ENCODE measurements around the gene HSD11B2. TPM values are rescaled to one million over a fixed set of nuclear protein-coding genes. Genes with fewer than 3 reads are reported as not detected.

Gene HSD11B2
- total and polyA plus RNA-seq, 2 donors (not counting 3 experiments of a cell fraction or from before 2014, with no cell fraction given), result 0.10 TPM; not detected in 1

- no peak overlapping the region for H2AFZ ChIP-seq (ENCODE audit: low read depth, low read length)
- no TSS peak for BruUV-seq (replicated peaks)
- intact Hi-C loops (cut with micrococcal nuclease), result loop anchor here (1.0 to 10.0 kb wide), 7 partner anchors 20 to 438 kb away; partner anchors contain the start of genes E2F4, ELMO3, EXOC3L1 and KCTD19
Measured at GRCh38 chr16:67392301-67393059, 38.4 kb upstream of the HSD11B2 start.

More at GRCh38 chr16:67392301-67393059, 38.4 kb upstream of the HSD11B2 start:
- peaks cover 13% of the 10 kb centered on the region for H3K4me1 ChIP-seq (ENCODE audit: control insufficient read depth, extremely low read depth, insufficient read depth, low read length)
- H3K27ac ChIP-seq (ENCODE audit: insufficient read depth, low read depth, low read length), result no peak overlapping the region
- DNase-seq (ENCODE audit: low read depth, low spot score), result no peak
- H3K4me3 ChIP-seq (replicated peaks in 1 of 3; ENCODE audit: insufficient read depth in 1 of 3, low read depth in 1 of 3, low read length in 3 of 3), result no peak overlapping the region
- TF ChIP-seq EZH2 (IDR thresholded peaks at IDR 0.05; ENCODE audit: borderline replicate concordance, low read depth, low read length, severe bottlenecking) (no peak), FOS (IDR thresholded peaks at IDR 0.05; ENCODE audit: borderline replicate concordance, insufficient read depth, low read length) (no peak), GATA2 (IDR thresholded peaks at IDR 0.05; ENCODE audit: insufficient read depth, insufficient read length, low read depth, low read length) (no peak), POLR2AphosphoS5 (IDR thresholded peaks at IDR 0.05; ENCODE audit: insufficient read depth, low read depth, low read length) (no peak), MYC (IDR thresholded peaks at IDR 0.05; ENCODE audit: low read depth, low read length) (no peak), POLR2A (IDR thresholded peaks at IDR 0.05; ENCODE audit: low read depth, low read length) (no peak), JUN (IDR thresholded peaks at IDR 0.05; ENCODE audit: borderline replicate concordance, insufficient read depth, insufficient read length, low read depth) (no peak)
- TF ChIP-seq, protein P1, sequence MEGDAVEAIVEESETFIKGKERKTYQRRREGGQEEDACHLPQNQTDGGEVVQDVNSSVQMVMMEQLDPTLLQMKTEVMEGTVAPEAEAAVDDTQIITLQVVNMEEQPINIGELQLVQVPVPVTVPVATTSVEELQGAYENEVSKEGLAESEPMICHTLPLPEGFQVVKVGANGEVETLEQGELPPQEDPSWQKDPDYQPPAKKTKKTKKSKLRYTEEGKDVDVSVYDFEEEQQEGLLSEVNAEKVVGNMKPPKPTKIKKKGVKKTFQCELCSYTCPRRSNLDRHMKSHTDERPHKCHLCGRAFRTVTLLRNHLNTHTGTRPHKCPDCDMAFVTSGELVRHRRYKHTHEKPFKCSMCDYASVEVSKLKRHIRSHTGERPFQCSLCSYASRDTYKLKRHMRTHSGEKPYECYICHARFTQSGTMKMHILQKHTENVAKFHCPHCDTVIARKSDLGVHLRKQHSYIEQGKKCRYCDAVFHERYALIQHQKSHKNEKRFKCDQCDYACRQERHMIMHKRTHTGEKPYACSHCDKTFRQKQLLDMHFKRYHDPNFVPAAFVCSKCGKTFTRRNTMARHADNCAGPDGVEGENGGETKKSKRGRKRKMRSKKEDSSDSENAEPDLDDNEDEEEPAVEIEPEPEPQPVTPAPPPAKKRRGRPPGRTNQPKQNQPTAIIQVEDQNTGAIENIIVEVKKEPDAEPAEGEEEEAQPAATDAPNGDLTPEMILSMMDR (IDR thresholded peaks at IDR 0.05; ENCODE audit: extremely low read depth in 1 of 2, insufficient read depth in 1 of 2, low read depth in 1 of 2, low read length in 2 of 2), result no peak
- TF ChIP-seq, protein P2, sequence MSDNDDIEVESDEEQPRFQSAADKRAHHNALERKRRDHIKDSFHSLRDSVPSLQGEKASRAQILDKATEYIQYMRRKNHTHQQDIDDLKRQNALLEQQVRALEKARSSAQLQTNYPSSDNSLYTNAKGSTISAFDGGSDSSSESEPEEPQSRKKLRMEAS (IDR thresholded peaks at IDR 0.05; ENCODE audit: insufficient read depth, insufficient read length), result no peak
- no peaks in the 10 kb centered on the region for H3K9me3 ChIP-seq (replicated peaks; ENCODE audit: control insufficient read depth, insufficient read depth, low read length)
- ChIA-PET POLR2A (interaction anchor here (0.6 kb wide), 1 partner anchor 118 kb away, joined by 3 read pairs; no protein-coding TSS in a partner anchor), CTCF (interaction anchor here (0.6 to 3.1 kb wide), 17 partner anchors 7 to 145 kb away, joined by 3 to 34 read pairs (median 4); partner anchors contain the start of genes FHOD1, KCTD19 and LRRC36)
- peaks cover 9 to 11% of the 10 kb centered on the region in 2 experiments for H3K27me3 ChIP-seq (ENCODE audit: control insufficient read depth in 2 of 2, insufficient read depth in 2 of 2, low read length in 2 of 2)
- H3K36me3 ChIP-seq (ENCODE audit: control insufficient read depth in 2 of 2, extremely low read depth in 1 of 2, insufficient read depth in 2 of 2, low read length in 2 of 2), result no peaks in the 10 kb centered on the region
- H3K9ac ChIP-seq (replicated peaks; ENCODE audit: extremely low read depth, insufficient read depth, low read length), result no peak overlapping the region
- H3K79me2 ChIP-seq (ENCODE audit: control insufficient read depth, insufficient read depth, low read length), result no peaks in the 10 kb centered on the region
- no peaks in the 10 kb centered on the region for H4K20me1 ChIP-seq (replicated peaks; ENCODE audit: control insufficient read depth, extremely low read depth, insufficient read depth, low read length)
- dilution Hi-C loops (cut with MboI; ENCODE audit: extremely low pct_ligation_motif_present, low sequenced_read_pairs), result no loop called here
- no peak overlapping the region for H3K4me2 ChIP-seq (ENCODE audit: insufficient read depth, low read length)
- no peaks in the 10 kb centered on the region for H3K9me1 ChIP-seq (replicated peaks; ENCODE audit: control insufficient read depth, extremely low read depth, insufficient read depth, low read length)
- no peak for FAIRE-seq
